ENCODE measurements around the gene NELFB. TPM values are rescaled to one million over a fixed set of nuclear protein-coding genes. Genes with fewer than 3 reads are reported as not detected.

NELFB gene
- total RNA-seq, 4 donors from 2014 or later = 29.8 to 39.1 (median 32.4) TPM

- no peaks in the 10 kb centered on the region for H3K27me3 ChIP-seq
- intact Hi-C loops (cut with DNase I) = loop anchor here (5.0 kb wide), 1 partner anchor 108 kb away; no protein-coding TSS in a partner anchor
These were observed 44.1 kb downstream of the NELFB start for GRCh38 chr9:137299203-137299565.

GRCh38 chr9:137299938-137300337, 44.8 kb downstream of the NELFB start:
- 33 to 35% methylated on average over 16 of the region's 16 CpGs for WGBS, 2 donors
- peak; percentile 65 for DNase-seq
- Histone ChIP-seq H3K4me1 (peaks cover 23 to 51% of the 10 kb centered on the region in 2 donors), H3K4me3 (replicated peaks in 1 of 3) (peak overlapping the region in 1 of 3 donors; percentile 46), H3K9me3 (no peaks in the 10 kb centered on the region), H3K27ac (peak overlapping the region; percentile 11 to 70 (median 28)), H3K27me3 (no peaks in the 10 kb centered on the region), H3K36me3 (no peaks in the 10 kb centered on the region)
- intact Hi-C loops (cut with DNase I) = loop anchor here (5.0 kb wide), 1 partner anchor 107 kb away; no protein-coding TSS in a partner anchor
- no peak for TF ChIP-seq POLR2A (IDR thresholded peaks at IDR 0.05)
- TF ChIP-seq, protein P1, sequence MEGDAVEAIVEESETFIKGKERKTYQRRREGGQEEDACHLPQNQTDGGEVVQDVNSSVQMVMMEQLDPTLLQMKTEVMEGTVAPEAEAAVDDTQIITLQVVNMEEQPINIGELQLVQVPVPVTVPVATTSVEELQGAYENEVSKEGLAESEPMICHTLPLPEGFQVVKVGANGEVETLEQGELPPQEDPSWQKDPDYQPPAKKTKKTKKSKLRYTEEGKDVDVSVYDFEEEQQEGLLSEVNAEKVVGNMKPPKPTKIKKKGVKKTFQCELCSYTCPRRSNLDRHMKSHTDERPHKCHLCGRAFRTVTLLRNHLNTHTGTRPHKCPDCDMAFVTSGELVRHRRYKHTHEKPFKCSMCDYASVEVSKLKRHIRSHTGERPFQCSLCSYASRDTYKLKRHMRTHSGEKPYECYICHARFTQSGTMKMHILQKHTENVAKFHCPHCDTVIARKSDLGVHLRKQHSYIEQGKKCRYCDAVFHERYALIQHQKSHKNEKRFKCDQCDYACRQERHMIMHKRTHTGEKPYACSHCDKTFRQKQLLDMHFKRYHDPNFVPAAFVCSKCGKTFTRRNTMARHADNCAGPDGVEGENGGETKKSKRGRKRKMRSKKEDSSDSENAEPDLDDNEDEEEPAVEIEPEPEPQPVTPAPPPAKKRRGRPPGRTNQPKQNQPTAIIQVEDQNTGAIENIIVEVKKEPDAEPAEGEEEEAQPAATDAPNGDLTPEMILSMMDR (IDR thresholded peaks at IDR 0.05) = no peak

More at GRCh38 chr9:137299203-137299565, 44.1 kb downstream of the NELFB start:
- Histone ChIP-seq H3K9me3 (no peaks in the 10 kb centered on the region), H3K4me1 (peaks cover 20 to 47% of the 10 kb centered on the region in 2 donors), H3K4me3 (replicated peaks in 1 of 3) (peak overlapping the region in 1 of 3 donors; percentile 0), H3K27ac (peak overlapping the region in 2 of 3 donors; percentile 38), H3K36me3 (no peaks in the 10 kb centered on the region)
- TF ChIP-seq POLR2A (IDR thresholded peaks at IDR 0.05) = no peak
- TF ChIP-seq, protein P1 (IDR thresholded peaks at IDR 0.05) = no peak
- no peak for DNase-seq
- whole genome bisulfite sequencing, 2 donors = 75 to 89% methylated on average over 5 to 10 of the region's 10 CpGs

GRCh38 chr9:137300567-137301080, 45.5 kb downstream of the NELFB start:
- no peak for TF ChIP-seq POLR2A (IDR thresholded peaks at IDR 0.05)
- TF ChIP-seq, protein P1 (IDR thresholded peaks at IDR 0.05) = no peak
- WGBS, 2 donors = 2 to 3% methylated on average over 18 to 25 of the region's 25 CpGs
- H3K4me1 ChIP-seq = peaks cover 29 to 54% of the 10 kb centered on the region in 2 donors
- H3K4me3 ChIP-seq (replicated peaks in 1 of 3) = peak overlapping the region in 2 of 3 donors; percentile 5 to 46
- intact Hi-C loops (cut with DNase I) = no loop called here
- peak; percentile 60 to 65 for DNase-seq
- H3K27ac ChIP-seq = peak overlapping the region; percentile 11 to 70 (median 30)
- H3K27me3 ChIP-seq = no peaks in the 10 kb centered on the region
- H3K36me3 ChIP-seq = no peaks in the 10 kb centered on the region
- H3K9me3 ChIP-seq = no peaks in the 10 kb centered on the region

- Histone ChIP-seq H3K9me3 (no peaks in the 10 kb centered on the region), H3K27ac (peak overlapping the region in 2 of 3 donors; percentile 30 to 70), H3K36me3 (no peaks in the 10 kb centered on the region), H3K4me3 (replicated peaks in 1 of 3) (peak overlapping the region in 2 of 3 donors; percentile 5 to 46), H3K27me3 (no peaks in the 10 kb centered on the region), H3K4me1 (peaks cover 31 to 55% of the 10 kb centered on the region in 2 donors)
- 3% methylated on average over 23 of the region's 115 CpGs; no CpG with 5 or more reads in 1 of the 2 donors for WGBS, 2 donors
- TF ChIP-seq, protein P1 (IDR thresholded peaks at IDR 0.05) = peak in 3 of 6 experiments; percentile 10 to 41 (median 14)
- no peak for TF ChIP-seq POLR2A (IDR thresholded peaks at IDR 0.05)
- intact Hi-C loops (cut with DNase I) = no loop called here
- DNase-seq = peak; percentile 50 to 52
These were observed 46.2 kb downstream of the NELFB start for GRCh38 chr9:137301081-137301947.

All from thyroid gland (tissue), 4 donors.